GM20431 (cell line): ENCODE results near the gene LCAT.
"Not testable (repeated sequence)": the region's sequence is repeated elsewhere in the genome, so short reads cannot be mapped to it uniquely, and the experiment has no call there.

Experiments used
- in situ Hi-C: fragments of 300-500 bp; cut with MseI, MboI; formaldehyde crosslinking; loops from one replicate; pipeline ENCODE4 v1.15.0; 2020; ENCODE audit warnings: low sequenced_read_pairs; ENCODE audit not compliant: unreplicated experiment

The LCAT gene

GRCh38 chr16:67950335-67950843 is 6.5 kb upstream of the LCAT start:
- in situ Hi-C loops, result no loop called here

- in situ Hi-C loops, result no loop called here
These were observed 5.7 kb upstream of the LCAT start for GRCh38 chr16:67949645-67950044.

- in situ Hi-C loops, result no loop called here
These were observed 4.1 kb upstream of the LCAT start for GRCh38 chr16:67948015-67948414.

GRCh38 chr16:67946966-67947558 is 3.1 kb upstream of the LCAT start:
- in situ Hi-C loops, result no loop called here

GRCh38 chr16:67946128-67946569 is 2.2 kb upstream of the LCAT start:
- in situ Hi-C loops, result no loop called here

- in situ Hi-C loops, result no loop called here
These were observed 1.5 kb upstream of the LCAT start for GRCh38 chr16:67945392-67945933.

- in situ Hi-C loops, result no loop called here
These were observed 921 bp upstream of the LCAT start for GRCh38 chr16:67944690-67945391.

- in situ Hi-C loops, result no loop called here
These were observed 683 bp downstream of the LCAT start for GRCh38 chr16:67943256-67943618.

- in situ Hi-C loops, result no loop called here
These were observed 1.2 kb downstream of the LCAT start for GRCh38 chr16:67942510-67943255.

- in situ Hi-C loops, result no loop called here
These were observed 1.8 kb downstream of the LCAT start for GRCh38 chr16:67942200-67942509.

- in situ Hi-C loops, result no loop called here
These were observed 2.3 kb downstream of the LCAT start for GRCh38 chr16:67941469-67942199.

GRCh38 chr16:67940446-67941089 is 3.4 kb downstream of the LCAT start:
- in situ Hi-C loops, result no loop called here

GRCh38 chr16:67939507-67940445 is 4.1 kb downstream of the LCAT start:
- in situ Hi-C loops, result no loop called here

- in situ Hi-C loops, result not testable (repeated sequence)
These were observed 6.2 kb downstream of the LCAT start for GRCh38 chr16:67937713-67938112.

GRCh38 chr16:67936880-67937605 is 6.9 kb downstream of the LCAT start:
- in situ Hi-C loops, result no loop called here

- in situ Hi-C loops, result no loop called here
These were observed 7.6 kb downstream of the LCAT start, which contains the start of gene PSMB10 for GRCh38 chr16:67936124-67936879. TSS of gene PSMB10 (minus strand) at chr16:67936850. CDS start at chr16:67936749, 101 bp downstream.

GRCh38 chr16:67935402-67936123 is 8.4 kb downstream of the LCAT start:
- in situ Hi-C loops, result no loop called here
